Spinal cord (tissue), 10 donors: ENCODE measurements around the gene SPRR1B. TPM values are rescaled to one million over a fixed set of nuclear protein-coding genes. Genes with fewer than 3 reads are reported as not detected.
"Not testable (repeated sequence)": the region's sequence is repeated elsewhere in the genome, so short reads cannot be mapped to it uniquely, and the experiment has no call there.

ENCODE experiments used
- DNase-seq, 6 donors: peaks; one replicate each; pipeline versions ENCODE4 v3.0.0 to v3.0.0-alpha.2; 2013 to 2015; ENCODE audit warnings: low spot score in 6 of 6, low read depth in 4 of 6
- H3K27ac ChIP-seq: one replicate; pipeline ENCODE4 v1.5.1; 2013; ENCODE audit warnings: low read depth, low read length, control low read depth
- H3K27me3 ChIP-seq: one replicate; pipeline ENCODE4 v1.6.1; 2013; ENCODE audit warnings: low read length; ENCODE audit not compliant: control insufficient read depth, insufficient read depth
- H3K36me3 ChIP-seq: one replicate; pipeline ENCODE4 v1.6.1; 2013; ENCODE audit warnings: low read length; ENCODE audit not compliant: control insufficient read depth, insufficient read depth
- H3K4me1 ChIP-seq: one replicate; pipeline ENCODE4 v1.6.1; 2013; ENCODE audit warnings: low read length; ENCODE audit not compliant: control insufficient read depth, insufficient read depth
- H3K4me3 ChIP-seq: one replicate; pipeline ENCODE4 v1.5.1; 2013; ENCODE audit warnings: low read depth, low read length, control low read depth
- H3K9me3 ChIP-seq: one replicate; pipeline ENCODE4 v1.6.1; 2013; ENCODE audit warnings: low read length; ENCODE audit not compliant: control insufficient read depth, insufficient read depth
- WGBS: methylation state at CpG from one replicate; pipeline ENCODE4 v1.1.5; 2013; ENCODE audit warnings: missing lambda C conversion rate; ENCODE audit not compliant: insufficient coverage; 5-methylcytosine and 5-hydroxymethylcytosine counted together
- polyA plus RNA-seq, 2 donors: library from polyadenylated mRNA; unstranded; fragments of 120-200 nt; gene quantifications; one replicate each; pipeline ENCODE4 v1.2.1, GENCODE V29; 2013; ENCODE audit not compliant: insufficient read length in 2 of 2
- total RNA-seq, 2 donors: library from RNA; depleted of rRNA in 1 of 2; stranded (reverse); fragments of 120-200 nt in 1 of 2; fragments of >200 nt in 1 of 2; gene quantifications; one replicate each; pipeline versions ENCODE4 v1.2.3 to v1.2.4, GENCODE V29; 2013 to 2014
- donor health status: healthy.

Gene SPRR1B
- total and polyA plus RNA-seq, 4 donors = not detected

DNA sequence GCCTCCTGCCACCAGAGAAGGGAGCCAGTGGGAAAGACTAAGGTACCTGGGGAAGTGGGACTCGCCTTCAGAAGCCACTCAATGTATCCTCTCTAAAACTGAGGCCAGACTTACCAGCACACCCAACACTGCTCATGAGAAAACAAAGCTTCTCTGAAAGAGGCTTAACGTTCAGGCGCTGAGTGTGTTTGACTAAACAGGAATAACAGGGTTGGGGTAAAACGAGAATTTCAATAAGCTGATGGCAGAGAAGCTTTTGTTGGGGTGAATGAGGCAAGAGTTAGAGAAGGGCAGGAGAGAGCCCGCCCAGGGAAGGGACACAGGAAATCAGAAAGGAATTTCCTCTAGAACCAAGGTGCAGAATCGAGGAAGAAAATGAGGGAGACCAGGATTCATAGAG, 31.2 kb upstream of the SPRR1B start:
- 92% methylated on average over 4 of the region's 6 CpGs for WGBS

DNA sequence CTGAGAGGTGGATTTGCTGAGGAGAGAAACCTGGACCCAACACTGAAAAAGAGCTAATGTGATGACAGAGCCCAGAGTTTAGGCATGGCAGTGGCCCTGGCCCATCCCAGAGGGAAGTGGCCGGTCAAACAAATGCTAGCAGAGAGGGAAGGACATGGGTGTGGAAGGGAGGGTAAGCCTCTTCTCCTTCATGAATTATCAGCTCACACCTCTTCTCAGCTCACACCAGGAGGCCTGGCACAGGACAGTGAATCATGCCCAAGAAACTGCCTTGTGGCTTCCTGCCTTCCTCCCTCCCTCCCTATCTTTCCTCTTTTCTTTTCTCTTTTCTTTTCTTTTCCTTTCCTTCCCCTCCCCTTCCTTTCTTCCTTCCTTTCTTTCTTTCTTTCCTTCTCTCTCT, 30.7 kb upstream of the SPRR1B start:
- peaks cover 5% of the 10 kb centered on the region for H3K4me1 ChIP-seq
- H3K36me3 ChIP-seq = no peaks in the 10 kb centered on the region
- no peaks in the 10 kb centered on the region for H3K9me3 ChIP-seq
- DNase-seq = no peak
- no peaks in the 10 kb centered on the region for H3K27me3 ChIP-seq
- whole genome bisulfite sequencing = no CpG with 5 or more reads among the region's 1 CpG
- no peak overlapping the region for H3K27ac ChIP-seq
- no peak overlapping the region for H3K4me3 ChIP-seq

More for the DNA sequence above, 31.2 kb upstream of the SPRR1B start:
- DNase-seq = no peak
- Histone ChIP-seq H3K27me3 (no peaks in the 10 kb centered on the region), H3K4me3 (no peak overlapping the region), H3K36me3 (no peaks in the 10 kb centered on the region), H3K4me1 (peaks cover 5% of the 10 kb centered on the region), H3K9me3 (no peaks in the 10 kb centered on the region), H3K27ac (no peak overlapping the region)

DNA sequence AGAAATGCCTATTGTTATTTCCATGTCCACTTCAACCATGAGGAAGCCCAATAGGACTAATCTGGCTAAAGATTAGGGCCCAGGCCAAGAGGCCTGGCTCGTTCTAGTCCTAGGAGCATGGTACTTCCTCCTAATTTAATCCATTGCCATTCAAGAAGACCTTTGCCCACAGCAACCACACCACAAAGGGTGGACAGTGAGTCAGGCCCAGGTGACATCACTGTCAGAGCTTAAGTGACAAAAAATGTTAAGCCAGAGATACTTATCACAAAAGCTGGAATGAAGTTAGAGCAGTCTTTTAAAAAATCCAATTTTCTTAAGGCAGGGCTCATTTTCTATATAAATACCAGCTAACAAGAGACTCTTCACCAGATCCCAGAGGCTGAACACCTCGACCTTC, 29.6 kb upstream of the SPRR1B start, which contains the start of gene SPRR3:
Gene SPRR3 (plus strand): TSS at position 368 of the 400 bp plus-strand sequence. CDS start 1,272 bp downstream, outside the sequence.
- H3K9me3 ChIP-seq = no peaks in the 10 kb centered on the region
- no peaks in the 10 kb centered on the region for H3K36me3 ChIP-seq
- DNase-seq = no peak
- peaks cover 5% of the 10 kb centered on the region for H3K4me1 ChIP-seq
- no peak within 1 kb of the TSS for H3K27ac ChIP-seq
- H3K27me3 ChIP-seq = no peaks in the 10 kb centered on the region
- H3K4me3 ChIP-seq = no peak within 1 kb of the TSS
- WGBS = no CpG with 5 or more reads among the region's 2 CpGs

DNA sequence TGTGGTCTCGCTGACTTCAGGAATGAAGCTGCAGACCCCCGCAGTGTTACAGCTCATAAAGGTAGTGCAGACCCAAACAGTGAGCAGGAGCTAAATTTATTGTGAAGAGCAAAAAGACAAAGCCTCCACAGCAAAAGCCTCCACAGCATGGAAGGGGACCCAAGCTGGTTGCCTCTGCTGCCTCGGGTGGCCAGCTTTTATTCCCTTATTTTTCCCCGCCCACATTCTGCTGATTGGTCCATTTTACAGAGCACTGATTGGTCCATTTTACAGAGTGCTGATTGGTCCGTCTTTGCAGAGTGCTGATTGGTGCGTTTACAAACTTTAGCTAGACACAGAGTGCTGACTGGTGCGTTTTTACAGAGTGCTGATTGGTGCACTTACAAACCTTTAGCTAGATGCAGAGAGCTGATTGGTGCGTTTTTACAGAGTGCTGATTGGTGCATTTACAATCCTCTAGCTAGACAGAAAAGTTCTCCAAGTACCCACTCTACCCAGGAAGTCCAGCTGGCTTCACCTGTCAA, 19.7 kb upstream of the SPRR1B start:
- H3K4me1 ChIP-seq, H3K4me3 ChIP-seq, H3K27me3 ChIP-seq, H3K9me3 ChIP-seq, H3K36me3 ChIP-seq, H3K27ac ChIP-seq, DNase-seq: not testable (repeated sequence)
- WGBS = 87% methylated on average over 6 of the region's 8 CpGs

DNA sequence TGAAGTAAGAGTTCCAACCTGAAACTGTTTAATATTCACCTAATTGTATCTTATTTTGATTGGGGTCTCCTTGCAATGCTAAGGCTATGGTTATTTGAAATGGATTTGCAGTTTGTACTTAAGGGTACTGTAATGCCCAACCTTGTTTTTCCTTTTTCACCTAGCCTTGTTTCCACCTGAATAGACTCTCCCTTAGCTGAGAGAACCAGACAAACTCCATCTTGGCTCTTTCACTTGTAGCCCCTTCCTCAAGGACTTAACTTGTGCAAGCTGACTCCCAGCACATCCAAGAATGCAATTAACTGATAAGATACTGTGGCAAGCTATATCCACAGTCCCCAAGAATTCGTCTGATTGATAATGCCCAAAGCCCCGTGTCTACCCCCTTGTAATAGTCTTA, 9.2 kb upstream of the SPRR1B start:
- not testable (repeated sequence) for H3K27me3 ChIP-seq, H3K4me1 ChIP-seq, H3K27ac ChIP-seq, H3K36me3 ChIP-seq, DNase-seq, H3K9me3 ChIP-seq, H3K4me3 ChIP-seq
- 90% methylated on average over 2 of the region's 2 CpGs for WGBS

DNA sequence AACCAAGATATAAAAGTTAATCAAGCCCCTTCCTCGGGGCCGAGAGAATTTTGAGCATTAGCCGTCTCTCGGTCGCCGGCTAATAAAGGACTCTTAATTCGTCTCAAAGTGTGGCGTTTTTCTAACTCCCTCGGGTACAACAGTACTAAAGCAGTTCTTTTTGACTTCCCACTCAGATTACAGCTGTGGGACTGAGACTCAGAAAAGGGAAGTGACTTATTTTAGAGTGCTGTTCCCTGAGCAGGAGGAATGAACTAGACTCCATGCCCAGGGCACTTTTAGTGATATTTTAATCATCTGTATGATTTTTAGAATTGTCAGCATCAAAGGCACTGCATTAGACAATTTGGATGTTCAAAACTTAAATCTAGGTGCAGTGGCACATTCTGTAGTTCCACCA, 8.7 kb upstream of the SPRR1B start:
- not testable (repeated sequence) for H3K27ac ChIP-seq, DNase-seq, H3K4me1 ChIP-seq, H3K9me3 ChIP-seq, H3K27me3 ChIP-seq, H3K36me3 ChIP-seq, H3K4me3 ChIP-seq
- no CpG with 5 or more reads among the region's 9 CpGs for WGBS

DNA sequence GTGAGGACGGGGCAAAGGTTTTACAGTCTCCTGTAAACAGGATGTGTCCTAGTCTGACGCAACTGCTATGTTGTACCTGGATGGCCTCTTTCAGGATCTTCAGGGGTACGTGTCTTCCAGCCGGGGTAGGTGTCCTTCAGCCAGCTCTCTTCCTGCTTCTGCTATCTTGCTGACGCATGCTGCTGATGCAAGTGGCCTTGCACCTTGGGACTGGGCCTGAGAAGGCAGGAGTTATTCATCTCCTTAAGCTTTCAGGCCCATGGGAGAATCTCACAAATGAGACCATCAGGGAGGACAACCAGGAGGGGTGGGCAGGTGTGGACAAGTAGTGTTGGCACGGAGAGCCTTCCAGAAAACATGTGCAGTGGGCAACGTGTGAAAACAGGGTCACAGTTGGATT, 7.9 kb upstream of the SPRR1B start:
- no peak for DNase-seq
- Histone ChIP-seq H3K4me3 (no peak overlapping the region), H3K4me1 (no peaks in the 10 kb centered on the region), H3K9me3 (no peaks in the 10 kb centered on the region), H3K36me3 (no peaks in the 10 kb centered on the region), H3K27me3 (no peaks in the 10 kb centered on the region), H3K27ac (no peak overlapping the region)
- 97% methylated on average over 7 of the region's 7 CpGs for WGBS

DNA sequence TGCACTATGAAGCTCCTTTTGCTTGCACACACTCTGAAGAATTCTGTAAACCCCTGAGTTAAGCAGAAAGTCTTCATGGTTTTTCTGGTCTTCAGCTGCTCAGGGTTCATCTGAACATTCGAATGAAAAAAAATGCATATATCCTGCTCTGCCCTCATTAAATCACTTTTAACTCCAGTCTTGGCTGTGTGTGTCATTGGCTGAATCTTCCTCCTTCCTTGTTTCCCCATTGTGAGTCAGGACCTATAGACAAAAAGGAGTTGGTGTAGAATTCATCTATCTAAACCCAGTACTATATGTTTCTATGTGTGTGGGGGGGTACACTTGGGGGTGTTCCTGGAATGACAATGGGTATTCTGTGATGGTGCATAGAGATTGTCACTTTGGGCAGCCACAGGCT, 6.6 kb upstream of the SPRR1B start:
- H3K4me3 ChIP-seq = no peak overlapping the region
- DNase-seq = no peak
- H3K9me3 ChIP-seq = no peaks in the 10 kb centered on the region
- no peaks in the 10 kb centered on the region for H3K4me1 ChIP-seq
- H3K27ac ChIP-seq = no peak overlapping the region
- H3K36me3 ChIP-seq = no peaks in the 10 kb centered on the region
- H3K27me3 ChIP-seq = no peaks in the 10 kb centered on the region
- no CpG with 5 or more reads among the region's 1 CpG for WGBS

DNA sequence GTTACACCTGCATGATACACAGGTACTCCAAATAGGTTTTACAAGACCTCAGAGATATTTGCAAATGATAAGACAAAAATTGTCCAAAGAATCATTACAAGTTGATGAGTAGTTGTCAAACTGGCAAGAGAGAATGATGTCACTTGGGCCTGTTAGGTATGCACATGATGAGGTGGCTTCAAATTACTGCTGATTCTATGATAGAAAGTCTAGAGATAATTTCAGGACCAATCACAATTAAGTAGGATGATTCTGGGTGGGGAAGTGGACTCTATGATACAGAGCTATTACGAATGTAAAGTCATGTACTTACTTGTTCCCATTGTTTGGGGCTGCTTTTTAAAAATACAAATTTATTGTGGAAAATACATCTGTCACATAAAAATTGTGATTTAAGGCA, 5.2 kb upstream of the SPRR1B start:
- Histone ChIP-seq H3K27ac (no peak overlapping the region), H3K4me1 (no peaks in the 10 kb centered on the region), H3K27me3 (no peaks in the 10 kb centered on the region), H3K9me3 (no peaks in the 10 kb centered on the region), H3K4me3 (no peak overlapping the region), H3K36me3 (no peaks in the 10 kb centered on the region)
- WGBS = no CpG with 5 or more reads among the region's 1 CpG
- DNase-seq = no peak

DNA sequence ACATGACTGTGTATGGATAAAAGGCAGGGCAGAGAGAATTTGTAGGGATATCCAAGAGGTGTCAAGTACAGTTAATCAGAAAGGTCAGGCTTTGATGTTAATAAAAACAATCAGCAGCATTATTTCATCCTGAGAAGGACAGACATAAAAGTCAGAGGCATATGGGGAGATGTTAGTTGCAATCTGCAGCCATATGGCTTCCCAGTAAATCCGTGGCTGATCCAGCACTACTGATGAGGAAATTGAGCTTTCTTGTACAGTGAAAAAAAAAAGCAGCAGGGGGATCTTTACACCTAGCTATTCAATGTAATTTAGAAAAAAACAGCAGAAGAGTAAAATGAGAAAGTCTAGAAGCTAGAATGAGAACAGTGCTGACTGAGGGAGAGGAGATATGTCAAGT, 2.2 kb upstream of the SPRR1B start:
- H3K4me1 ChIP-seq = no peaks in the 10 kb centered on the region
- no peaks in the 10 kb centered on the region for H3K9me3 ChIP-seq
- H3K27ac ChIP-seq = no peak overlapping the region
- H3K4me3 ChIP-seq = no peak overlapping the region
- WGBS = no CpG with 5 or more reads among the region's 1 CpG
- DNase-seq = peak in 1 of 6 donors; percentile 22
- no peaks in the 10 kb centered on the region for H3K27me3 ChIP-seq
- no peaks in the 10 kb centered on the region for H3K36me3 ChIP-seq
